OCI-LY7 (cell line): ENCODE results near the gene HYOU1. TPM values are rescaled to one million over a fixed set of nuclear protein-coding genes. Genes with fewer than 3 reads are reported as not detected.
"Not testable (repeated sequence)": the region's sequence is repeated elsewhere in the genome, so short reads cannot be mapped to it uniquely, and the experiment has no call there.

ENCODE experiments used
- BruUV-seq: library from RNA; stranded (reverse); fragments of 400-500 nt; replicated peaks from 2 replicates; lab custom pipeline; 2021; lab: Mats Ljungman, UMichigan
- CTCF ChIA-PET: fragments of 300-600 bp; sonication (Branson Sonifier 250); formaldehyde crosslinking; loops from one replicate; lab custom pipeline; 2022; ENCODE audit warnings: antibody characterized with exemption; ENCODE audit not compliant: unreplicated experiment; lab: Charles Lee
- POLR2A ChIA-PET: fragments of 300-600 bp; sonication (Branson Sonifier 250); formaldehyde crosslinking; loops from one replicate; lab custom pipeline; 2022; ENCODE audit warnings: antibody characterized with exemption; lab: Charles Lee
- DNase-seq: peaks from one replicate; pipeline ENCODE4 v3.0.0-alpha.2; 2015; ENCODE audit warnings: low spot score
- H2AFZ ChIP-seq: fragments of 200-600 bp; sonication (generic), shearing (Covaris generic); 2 replicates; pipeline ENCODE4 v1.6.1; 2014; ENCODE audit warnings: mild to moderate bottlenecking, antibody characterized with exemption, low read length, moderate library complexity
- H3K27ac ChIP-seq: fragments of 200-600 bp; sonication (generic); 2 replicates; pipeline ENCODE4 v1.5.1; 2014; ENCODE audit warnings: mixed run types, low read depth, mild to moderate bottlenecking, moderate library complexity, low read length, inconsistent platforms; ENCODE audit not compliant: poor library complexity, severe bottlenecking
- H3K36me3 ChIP-seq: fragments of 200-600 bp; sonication (generic); 2 replicates; pipeline ENCODE4 v1.6.1; 2014; ENCODE audit warnings: mild to moderate bottlenecking, antibody characterized with exemption, low read length, moderate library complexity, mixed read lengths; ENCODE audit not compliant: insufficient read depth
- H3K4me1 ChIP-seq: fragments of 200-600 bp; sonication (generic); 2 replicates; pipeline ENCODE4 v1.5.1; 2014; ENCODE audit warnings: mild to moderate bottlenecking, low read length; ENCODE audit not compliant: insufficient read depth, poor library complexity, severe bottlenecking
- H3K4me2 ChIP-seq: fragments of 200-600 bp; sonication (generic); 2 replicates; pipeline ENCODE4 v1.6.1; 2014; ENCODE audit warnings: mild to moderate bottlenecking, low read length
- H3K4me3 ChIP-seq: fragments of 200-600 bp; sonication (generic); 2 replicates; pipeline ENCODE4 v1.5.1; 2014; ENCODE audit warnings: mild to moderate bottlenecking, low read depth, low read length; ENCODE audit not compliant: poor library complexity, severe bottlenecking
- H3K79me2 ChIP-seq: fragments of 200-600 bp; sonication (generic); 2 replicates; pipeline ENCODE4 v1.6.1; 2016; ENCODE audit warnings: low read depth, mild to moderate bottlenecking, low read length, moderate library complexity, mixed read lengths; ENCODE audit not compliant: insufficient read depth
- H3K9me2 ChIP-seq: fragments of 200-600 bp; sonication (generic); 2 replicates; pipeline ENCODE4 v1.6.1; 2016; ENCODE audit warnings: mild to moderate bottlenecking, low read length, mixed read lengths; ENCODE audit not compliant: insufficient read depth
- H3K9me3 ChIP-seq: fragments of 200-600 bp; sonication (generic); 2 replicates; pipeline ENCODE4 v1.6.1; 2014; ENCODE audit warnings: mild to moderate bottlenecking, mixed run types, low read length, mixed read lengths
- H4K20me1 ChIP-seq: fragments of 200-600 bp; sonication (generic); 2 replicates; pipeline ENCODE4 v1.6.1; 2014; ENCODE audit warnings: mild to moderate bottlenecking, antibody characterized with exemption, low read length, moderate library complexity, mixed read lengths; ENCODE audit not compliant: insufficient read depth
- EZH2phosphoT487 ChIP-seq: fragments of 200-600 bp; sonication (generic); IDR thresholded peaks from 2 replicates; pipeline ENCODE4 v1.6.1; 2018; ENCODE audit warnings: low read depth, borderline replicate concordance, mild to moderate bottlenecking, mixed run types, antibody characterized with exemption, low read length, moderate library complexity, mixed read lengths
- intact Hi-C: fragments of 100-400 bp; cut with micrococcal nuclease; formaldehyde crosslinking; loops from one replicate; pipeline ENCODE4 v1.10.0; 2022; ENCODE audit not compliant: unreplicated experiment
- total RNA-seq, 2 experiments: library from RNA; depleted of rRNA in 1 of 2; stranded (reverse); fragments of >200 nt in 1 of 2; shearing (Covaris generic) in 1 of 2; gene quantifications; 2 replicates each; pipeline ENCODE4 v1.2.3, GENCODE V29; 2014 to 2022
- TF ChIP-seq, protein P1 (sequence below): fragments of 200-600 bp; sonication (generic); conservative IDR thresholded peaks from 2 replicates; pipeline ENCODE4 v1.5.1; 2014; ENCODE audit warnings: mild to moderate bottlenecking, antibody characterized with exemption, low read length, moderate library complexity, mixed read lengths

The HYOU1 gene
- total RNA-seq, 2 experiments from 2014 or later, result 86.6 to 117 TPM

- TF ChIP-seq EZH2phosphoT487, result no peak
- TF ChIP-seq, protein P1, sequence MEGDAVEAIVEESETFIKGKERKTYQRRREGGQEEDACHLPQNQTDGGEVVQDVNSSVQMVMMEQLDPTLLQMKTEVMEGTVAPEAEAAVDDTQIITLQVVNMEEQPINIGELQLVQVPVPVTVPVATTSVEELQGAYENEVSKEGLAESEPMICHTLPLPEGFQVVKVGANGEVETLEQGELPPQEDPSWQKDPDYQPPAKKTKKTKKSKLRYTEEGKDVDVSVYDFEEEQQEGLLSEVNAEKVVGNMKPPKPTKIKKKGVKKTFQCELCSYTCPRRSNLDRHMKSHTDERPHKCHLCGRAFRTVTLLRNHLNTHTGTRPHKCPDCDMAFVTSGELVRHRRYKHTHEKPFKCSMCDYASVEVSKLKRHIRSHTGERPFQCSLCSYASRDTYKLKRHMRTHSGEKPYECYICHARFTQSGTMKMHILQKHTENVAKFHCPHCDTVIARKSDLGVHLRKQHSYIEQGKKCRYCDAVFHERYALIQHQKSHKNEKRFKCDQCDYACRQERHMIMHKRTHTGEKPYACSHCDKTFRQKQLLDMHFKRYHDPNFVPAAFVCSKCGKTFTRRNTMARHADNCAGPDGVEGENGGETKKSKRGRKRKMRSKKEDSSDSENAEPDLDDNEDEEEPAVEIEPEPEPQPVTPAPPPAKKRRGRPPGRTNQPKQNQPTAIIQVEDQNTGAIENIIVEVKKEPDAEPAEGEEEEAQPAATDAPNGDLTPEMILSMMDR, result no peak
- Histone ChIP-seq H3K9me3 (no peaks in the 10 kb centered on the region), H3K36me3 (no peaks in the 10 kb centered on the region), H4K20me1 (no peaks in the 10 kb centered on the region), H3K4me2 (no peak overlapping the region), H3K4me3 (no peak overlapping the region), H3K79me2 (no peaks in the 10 kb centered on the region), H3K9me2 (no peaks in the 10 kb centered on the region), H3K4me1 (peaks cover 6% of the 10 kb centered on the region), H3K27ac (no peak overlapping the region), H2AFZ (no peak overlapping the region)
- BruUV-seq, result no TSS peak
- no peak for DNase-seq
- ChIA-PET CTCF (no interaction called here), POLR2A (interaction anchor here (0.6 to 1.1 kb wide), 3 partner anchors 16 to 56 kb away, joined by 4 to 5 read pairs (median 4); no protein-coding TSS in a partner anchor)
- intact Hi-C loops, result no loop called here
Measured at GRCh38 chr11:119034813-119035212, 22.2 kb downstream of the HYOU1 start.

DNA sequence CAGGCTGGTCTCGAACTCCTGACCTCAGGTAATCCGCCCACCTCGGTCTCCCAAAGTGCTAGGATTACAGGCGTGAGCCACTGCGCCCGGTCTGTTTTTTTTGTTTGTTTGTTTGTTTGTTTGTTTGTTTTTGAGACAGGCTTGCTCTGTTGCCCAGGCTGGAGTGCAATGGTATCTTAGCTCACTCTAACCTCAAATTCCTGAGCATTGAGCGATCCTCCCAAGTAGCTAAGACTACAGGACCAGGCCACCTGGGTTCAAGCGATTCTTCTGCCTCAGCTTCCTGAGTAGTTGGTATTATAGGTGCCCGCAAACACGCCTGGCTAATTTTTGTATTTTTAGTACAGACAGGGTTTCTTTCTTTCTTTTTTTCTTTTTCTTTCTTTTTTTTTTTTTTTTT is 23.6 kb downstream of the HYOU1 start:
- H4K20me1 ChIP-seq, H2AFZ ChIP-seq, intact Hi-C loops, H3K9me2 ChIP-seq, H3K4me2 ChIP-seq, CTCF ChIA-PET, H3K27ac ChIP-seq, BruUV-seq, H3K4me3 ChIP-seq, H3K79me2 ChIP-seq, H3K9me3 ChIP-seq, DNase-seq, H3K36me3 ChIP-seq: not testable (repeated sequence)
- POLR2A ChIA-PET, result interaction anchor here (0.6 to 1.5 kb wide), 6 partner anchors 15 to 284 kb away, joined by 3 to 8 read pairs (median 4); partner anchors contain the start of genes RPS25 and TRAPPC4
- peaks cover 19% of the 10 kb centered on the region for H3K4me1 ChIP-seq

DNA sequence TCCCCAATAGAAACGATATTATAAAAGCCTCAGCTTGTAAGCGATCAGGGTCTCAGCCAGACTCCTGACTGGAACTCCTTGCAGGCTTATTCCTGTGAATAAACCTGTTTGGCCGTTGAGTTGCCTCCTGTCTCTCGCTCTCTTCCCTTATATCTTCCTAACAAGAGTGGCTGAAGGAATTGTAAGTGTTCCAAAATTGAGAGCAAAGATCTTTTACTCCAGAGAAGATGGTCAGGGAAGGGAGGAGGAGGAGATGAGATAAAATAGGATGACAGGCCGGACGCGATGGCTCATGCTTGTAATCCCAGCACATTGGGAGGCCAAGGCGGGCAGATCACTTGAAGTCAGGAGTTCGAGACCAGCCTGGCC is 25.1 kb downstream of the HYOU1 start:
- BruUV-seq, result no TSS peak
- Histone ChIP-seq H2AFZ (no peak overlapping the region), H3K9me2 (no peaks in the 10 kb centered on the region), H3K79me2 (no peaks in the 10 kb centered on the region), H3K9me3 (no peaks in the 10 kb centered on the region), H3K4me2 (no peak overlapping the region), H3K4me1 (peaks cover 21% of the 10 kb centered on the region), H3K4me3 (no peak overlapping the region), H3K27ac (no peak overlapping the region), H3K36me3 (no peaks in the 10 kb centered on the region), H4K20me1 (no peaks in the 10 kb centered on the region)
- intact Hi-C loops, result no loop called here
- TF ChIP-seq EZH2phosphoT487, result no peak
- TF ChIP-seq, protein P1, result no peak
- CTCF ChIA-PET, result no interaction called here
- POLR2A ChIA-PET, result no interaction called here
- no peak for DNase-seq
